GM12892 (cell line): ENCODE results near the gene ANXA6.
A peak's percentile ranks its signal among the peaks of the same experiment; 100 is the strongest.

ENCODE experiments used
- POLR2A ChIP-seq: IDR thresholded peaks from 2 replicates; pipeline ENCODE4 v1.6.1; 2011; ENCODE audit warnings: low read depth, low read length, control low read depth
- POLR2AphosphoS5 ChIP-seq: IDR thresholded peaks from 2 replicates; pipeline ENCODE4 v1.6.1; 2011; ENCODE audit warnings: low read depth, low read length, control low read depth

DNA sequence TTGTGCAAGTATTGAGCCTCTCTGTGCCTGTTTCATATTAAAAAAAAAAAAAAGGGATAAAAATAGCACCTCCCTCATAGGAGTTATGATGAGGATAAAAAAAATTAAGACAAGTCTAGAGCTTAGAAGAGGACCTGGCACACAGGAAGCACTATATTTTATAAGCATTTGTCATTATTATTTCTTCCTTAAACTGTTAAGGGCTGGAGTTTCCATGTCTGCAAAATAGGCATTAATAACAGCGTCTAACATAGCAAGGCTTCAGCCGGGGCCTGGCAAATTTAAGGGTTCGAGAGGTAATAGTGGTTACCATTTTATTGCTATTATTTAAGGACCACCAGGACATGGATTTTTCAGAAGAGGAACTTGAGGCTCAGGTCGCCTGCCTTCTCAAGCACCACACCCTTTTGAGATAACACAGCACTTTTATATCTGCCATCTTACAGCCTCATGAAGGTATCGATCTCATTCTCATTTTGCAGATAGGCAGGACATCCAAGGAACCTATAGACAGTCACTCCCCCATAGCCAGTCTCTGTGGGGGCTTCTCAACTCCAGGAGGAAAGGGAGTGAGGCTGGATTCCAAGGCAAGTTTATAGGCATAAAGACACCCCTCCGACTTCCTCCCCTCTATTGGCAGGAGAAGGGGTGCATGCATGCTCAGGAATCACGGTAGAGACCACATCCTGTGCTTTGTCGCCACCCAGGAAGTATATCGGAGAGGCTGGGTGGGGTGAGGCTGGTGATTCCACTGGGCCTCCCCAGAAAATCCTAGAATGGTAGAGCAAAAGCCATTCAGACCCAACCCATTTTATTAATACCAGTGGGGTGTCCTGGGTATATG lies 2.4 kb downstream of the ANXA6 start:
- TF ChIP-seq POLR2A: peak; percentile 54; the same call in 1 of the 2 replicates
- TF ChIP-seq POLR2AphosphoS5: peak; percentile 73
